HepG2 (cell line): ENCODE measurements around the gene GUCY2F. TPM values are rescaled to one million over a fixed set of nuclear protein-coding genes. Genes with fewer than 3 reads are reported as not detected.

Experiments used
- ATAC-seq: fragments of 200-7000 bp; cut with Tn5 transposase; 3 replicates; pipeline ENCODE4 v1.9.1; 2020; ENCODE audit warnings: mild to moderate bottlenecking, moderate library complexity
- BruUV-seq: library from RNA; stranded (reverse); fragments of 400-500 nt; replicated peaks from 2 replicates; lab custom pipeline; 2021; lab: Mats Ljungman, UMichigan
- CTCF ChIA-PET: fragments of 300-600 bp; formaldehyde crosslinking; extraction: SDS; loops from one replicate; lab custom pipeline; 2021; ENCODE audit warnings: low total read pairs, inconsistent platforms, low intra/inter-chr PET ratio; lab: Yijun Ruan, JAX
- POLR2A ChIA-PET: fragments of 350-600 bp; sonication (Branson Sonifier 250); formaldehyde crosslinking; loops from one replicate; lab custom pipeline; 2020; ENCODE audit warnings: antibody characterized with exemption, inconsistent platforms; lab: Yijun Ruan, JAX
- DNase-seq: peaks from one replicate; pipeline ENCODE4 v3.0.0-alpha.2; 2015; ENCODE audit warnings: low spot score
- FAIRE-seq: peaks from 3 replicates; lab custom pipeline; 2011; peaks lifted over from hg19 to GRCh38; lab: Jason Lieb, UNC
- H2AFZ ChIP-seq: one replicate; pipeline ENCODE4 v1.6.1; 2011; ENCODE audit warnings: low read length, inconsistent platforms
- H3K27ac ChIP-seq: fragments of 300-600 bp; 3 replicates; pipeline ENCODE4 v1.8.0; 2011; ENCODE audit warnings: mixed run types, mild to moderate bottlenecking, mixed read lengths, low read length, inconsistent platforms; ENCODE audit not compliant: insufficient read depth; ENCODE audit errors: extremely low read length
- H3K27me3 ChIP-seq, 2 experiments: fragments of 200-600 bp in 1 of 2; 2 replicates in 1 of 2; 3 replicates in 1 of 2; pipeline versions ENCODE4 v1.6.0 to v1.8.0; 2011; ENCODE audit warnings: low read length in 2 of 2, mild to moderate bottlenecking in 2 of 2, moderate library complexity in 2 of 2, inconsistent platforms in 1 of 2; ENCODE audit not compliant: insufficient read depth in 2 of 2, control insufficient read depth in 1 of 2
- H3K36me3 ChIP-seq, 2 experiments: fragments of 200-600 bp in 1 of 2; replicated peaks in 1 of 2; 2 replicates in 1 of 2; 3 replicates in 1 of 2; pipeline versions ENCODE4 v1.5.1 to v1.8.0; 2011; ENCODE audit warnings: low read length in 2 of 2, inconsistent platforms in 1 of 2; ENCODE audit not compliant: insufficient read depth in 2 of 2, control insufficient read depth in 1 of 2
- H3K4me1 ChIP-seq: 2 replicates; pipeline ENCODE4 v1.5.1; 2012; ENCODE audit warnings: low read length, inconsistent platforms; ENCODE audit not compliant: insufficient read depth
- H3K4me2 ChIP-seq: 2 replicates; pipeline ENCODE4 v1.6.0; 2011; ENCODE audit warnings: low read depth, low read length, inconsistent platforms
- H3K4me3 ChIP-seq, 3 experiments: fragments of 200-600 bp in 1 of 3; sonication (generic), shearing (Covaris generic) in 1 of 3; replicated peaks in 1 of 3; 2 replicates each; pipeline ENCODE4 v1.5.1; 2011 to 2016; ENCODE audit warnings: low read length in 3 of 3, inconsistent platforms in 2 of 3, low read depth in 2 of 3, mild to moderate bottlenecking in 2 of 3, control low read depth in 1 of 3, mixed read lengths in 1 of 3; ENCODE audit not compliant: insufficient read depth in 1 of 3
- H3K79me2 ChIP-seq: one replicate; pipeline ENCODE4 v1.6.1; 2011; ENCODE audit warnings: low read length, inconsistent platforms; ENCODE audit not compliant: insufficient read depth
- H3K9ac ChIP-seq: 2 replicates; pipeline ENCODE4 v1.6.0; 2011; ENCODE audit warnings: mild to moderate bottlenecking, low read depth, low read length, inconsistent platforms; ENCODE audit not compliant: insufficient read depth
- H3K9me3 ChIP-seq: 2 replicates; pipeline ENCODE4 v1.5.1; 2012; ENCODE audit warnings: mild to moderate bottlenecking, low read length
- H4K20me1 ChIP-seq: 2 replicates; pipeline ENCODE4 v1.6.0; 2011; ENCODE audit warnings: inconsistent platforms, mild to moderate bottlenecking, low read length, moderate library complexity; ENCODE audit not compliant: insufficient read depth
- CEBPG ChIP-seq: IDR thresholded peaks from 2 replicates; pipeline ENCODE4 v1.6.1; 2016
- CHCHD3 ChIP-seq: sonication (generic); formaldehyde crosslinking; IDR thresholded peaks from 2 replicates; pipeline ENCODE4 v1.8.0; 2022; ENCODE audit warnings: mild to moderate bottlenecking, missing genetic modification reagents, moderate library complexity
- ELF1 ChIP-seq: sonication (generic); formaldehyde crosslinking; IDR thresholded peaks from 2 replicates; pipeline ENCODE4 v1.4.0; 2020; ENCODE audit warnings: missing genetic modification reagents
- FOSL1 ChIP-seq: sonication (generic); formaldehyde crosslinking; IDR thresholded peaks from 2 replicates; pipeline ENCODE4 v1.9.0; 2021; ENCODE audit warnings: missing genetic modification reagents, borderline replicate concordance
- HNF4A ChIP-seq: sonication (generic); formaldehyde crosslinking; IDR thresholded peaks from 2 replicates; pipeline ENCODE4 v1.4.0; 2020; ENCODE audit warnings: missing genetic modification reagents
- HOXD1 ChIP-seq: sonication (generic); formaldehyde crosslinking; IDR thresholded peaks from 2 replicates; pipeline ENCODE4 v1.5.0; 2020; ENCODE audit warnings: missing genetic modification reagents
- KDM5A ChIP-seq: fragments of 200-600 bp; sonication (generic); IDR thresholded peaks from 2 replicates; pipeline ENCODE4 v1.7.0; 2018; ENCODE audit warnings: antibody characterized with exemption, mild to moderate bottlenecking, low read length, borderline replicate concordance
- KLF15 ChIP-seq: sonication (generic); formaldehyde crosslinking; IDR thresholded peaks from 2 replicates; pipeline ENCODE4 v1.8.1; 2023; ENCODE audit warnings: borderline replicate concordance, mild to moderate bottlenecking, inconsistent platforms, missing genetic modification reagents, mixed read lengths
- MEF2D ChIP-seq: sonication (generic); formaldehyde crosslinking; IDR thresholded peaks from 2 replicates; pipeline ENCODE4 v1.5.1; 2020; ENCODE audit warnings: mild to moderate bottlenecking, missing genetic modification reagents
- ONECUT2 ChIP-seq: sonication (generic); formaldehyde crosslinking; IDR thresholded peaks from 2 replicates; pipeline ENCODE4 v1.4.0; 2020; ENCODE audit warnings: missing genetic modification reagents
- POGZ ChIP-seq: sonication (generic); formaldehyde crosslinking; IDR thresholded peaks from 2 replicates; pipeline ENCODE4 v1.4.0; 2020; ENCODE audit warnings: mild to moderate bottlenecking, missing genetic modification reagents
- REPIN1 ChIP-seq: sonication (generic); formaldehyde crosslinking; IDR thresholded peaks from 2 replicates; pipeline ENCODE4 v1.8.0; 2022; ENCODE audit warnings: missing genetic modification reagents, low read depth, mild to moderate bottlenecking, borderline replicate concordance
- RXRB ChIP-seq: IDR thresholded peaks from 2 replicates; pipeline ENCODE4 v1.6.1; 2016; ENCODE audit warnings: borderline replicate concordance, missing genetic modification reagents, missing compliant biosample characterization
- SOX5 ChIP-seq: IDR thresholded peaks from 2 replicates; pipeline ENCODE4 v1.6.1; 2016; ENCODE audit warnings: borderline replicate concordance
- YEATS2 ChIP-seq: sonication (generic); formaldehyde crosslinking; IDR thresholded peaks from 2 replicates; pipeline ENCODE4 v1.4.0; 2020; ENCODE audit warnings: missing genetic modification reagents, borderline replicate concordance
- ZMYM4 ChIP-seq: sonication (generic); formaldehyde crosslinking; IDR thresholded peaks from 2 replicates; pipeline ENCODE4 v1.8.1; 2023; ENCODE audit warnings: mild to moderate bottlenecking, missing genetic modification reagents
- ZNF143 ChIP-seq: sonication (generic); formaldehyde crosslinking; IDR thresholded peaks from 2 replicates; pipeline ENCODE4 v1.4.0; 2020; ENCODE audit warnings: missing genetic modification reagents
- ZNF451 ChIP-seq: sonication (generic); formaldehyde crosslinking; IDR thresholded peaks from 2 replicates; pipeline ENCODE4 v1.5.0; 2020; ENCODE audit warnings: mild to moderate bottlenecking, missing genetic modification reagents
- ZNF549 ChIP-seq: sonication (generic); formaldehyde crosslinking; IDR thresholded peaks from 2 replicates; pipeline ENCODE4 v1.5.0; 2020; ENCODE audit warnings: missing genetic modification reagents
- ZNF562 ChIP-seq: sonication (generic); formaldehyde crosslinking; IDR thresholded peaks from 2 replicates; pipeline ENCODE4 v1.8.0; 2022; ENCODE audit warnings: missing genetic modification reagents, borderline replicate concordance
- ZSCAN29 ChIP-seq: sonication (generic); formaldehyde crosslinking; conservative IDR thresholded peaks from 2 replicates; pipeline ENCODE4 v1.4.0; 2020; ENCODE audit warnings: mild to moderate bottlenecking, missing genetic modification reagents
- ZSCAN9 ChIP-seq: IDR thresholded peaks from 2 replicates; pipeline ENCODE4 v1.6.1; 2016; ENCODE audit warnings: borderline replicate concordance
- WGBS: methylation state at CpG from one replicate; pipeline ENCODE4 v1.1.6; 2017; ENCODE audit warnings: low lambda C conversion rate; 5-methylcytosine and 5-hydroxymethylcytosine counted together
- in situ Hi-C: cut with HindIII; loops from 2 replicates; pipeline ENCODE4 v1.10.0; 2017; ENCODE audit warnings: low pct_unique_long_range_greater_than_20kb; ENCODE audit not compliant: extremely low pct_ligation_motif_present
- intact Hi-C: fragments of 100-400 bp; cut with micrococcal nuclease; formaldehyde crosslinking; loops from one replicate; pipeline ENCODE4 v1.10.0; 2022; ENCODE audit not compliant: unreplicated experiment
- polyA plus RNA-seq, 8 experiments: library from polyadenylated mRNA; depleted of rRNA in 3 of 8; stranded (reverse) in 7 of 8; unstranded in 1 of 8; fragments of >200 nt; fragmentation: Illumina TruSeq in 4 of 8; extraction: Trizol in 4 of 8; gene quantifications; 2 replicates each; pipeline versions ENCODE4 v1.2.1 to v1.2.3, GENCODE V29; 2011 to 2016; ENCODE audit warnings: low read depth in 4 of 8, missing spikeins in 1 of 8, mixed read lengths in 1 of 8; ENCODE audit not compliant: insufficient read depth in 1 of 8
- total RNA-seq, 5 experiments: library from RNA; depleted of rRNA; stranded (reverse); fragments of >200 nt; fragmentation: Illumina TruSeq; extraction: Trizol; gene quantifications; 2 replicates each; pipeline ENCODE4 v1.2.3, GENCODE V29; 2016; ENCODE audit warnings: low read depth in 1 of 5
- TF ChIP-seq, protein P1 (sequence below): IDR thresholded peaks from 2 replicates; pipeline ENCODE4 v1.6.1; 2016; ENCODE audit warnings: missing genetic modification reagents, missing compliant biosample characterization
- TF ChIP-seq, protein P2 (sequence below): sonication (generic); formaldehyde crosslinking; IDR thresholded peaks from 2 replicates; pipeline ENCODE4 v1.5.0; 2020; ENCODE audit warnings: missing genetic modification reagents
- TF ChIP-seq, protein P3 (sequence below): sonication (generic); formaldehyde crosslinking; IDR thresholded peaks from 2 replicates; pipeline ENCODE4 v1.8.1; 2023; ENCODE audit warnings: mild to moderate bottlenecking, inconsistent platforms, moderate library complexity, missing genetic modification reagents, borderline replicate concordance

Gene GUCY2F
- total and polyA plus RNA-seq, 2 of the 13 experiments (the other 11 are each of a cell fraction or from before 2014, with no cell fraction given): 0.03 TPM; not detected in 1

DNA sequence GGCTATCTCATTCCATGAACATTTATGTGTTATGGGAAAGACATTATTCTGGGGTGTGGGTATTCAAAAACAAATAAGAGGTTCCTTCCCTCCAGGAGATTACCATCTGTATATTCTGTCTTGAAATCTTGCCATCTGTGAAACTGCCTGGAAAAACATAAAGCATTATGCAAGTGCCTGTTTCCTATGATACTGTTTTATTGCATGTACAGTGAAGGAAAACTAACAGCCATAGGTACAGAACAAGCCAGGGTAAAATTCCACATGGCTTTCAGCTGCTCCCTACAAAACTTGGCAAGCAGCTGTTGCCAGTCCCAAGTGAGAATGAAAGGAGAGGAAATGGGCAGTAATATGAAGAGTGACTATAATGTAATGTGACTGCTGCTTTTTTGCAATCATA, 136.0 kb downstream of the GUCY2F start (continued):
- TF ChIP-seq ZSCAN29 (CRISPR knock-in tag) (no peak), HNF4A (CRISPR knock-in tag) (no peak), ZMYM4 (CRISPR knock-in tag) (no peak), KDM5A (no peak), ZSCAN9 (no peak), ONECUT2 (CRISPR knock-in tag) (no peak)
- TF ChIP-seq, protein P1, sequence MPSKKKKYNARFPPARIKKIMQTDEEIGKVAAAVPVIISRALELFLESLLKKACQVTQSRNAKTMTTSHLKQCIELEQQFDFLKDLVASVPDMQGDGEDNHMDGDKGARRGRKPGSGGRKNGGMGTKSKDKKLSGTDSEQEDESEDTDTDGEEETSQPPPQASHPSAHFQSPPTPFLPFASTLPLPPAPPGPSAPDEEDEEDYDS (CRISPR knock-in tag): no peak

DNA sequence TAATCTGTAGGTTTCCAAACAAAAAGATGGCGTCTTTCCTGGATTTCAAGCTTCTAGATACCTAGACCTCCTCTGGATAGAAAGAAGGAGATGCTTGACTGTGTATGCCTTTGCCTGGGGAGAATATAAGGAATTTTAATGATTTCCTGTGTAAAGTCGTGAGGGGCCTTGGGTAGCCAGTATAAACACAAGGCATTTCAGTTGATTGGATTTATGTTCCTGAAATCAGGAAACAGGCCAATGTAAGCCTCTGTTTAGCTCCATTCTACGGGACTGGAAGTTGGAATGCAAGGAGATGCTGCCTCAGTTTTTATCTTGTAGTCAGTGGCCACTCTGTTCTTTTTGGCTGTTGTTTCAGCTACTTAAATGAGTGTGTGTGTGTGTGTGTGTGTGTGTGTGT, 137.2 kb downstream of the GUCY2F start:
- POLR2A ChIA-PET: no interaction called here
- DNase-seq: no peak
- no peaks in the 10 kb centered on the region for H3K4me1 ChIP-seq
- no peaks in the 10 kb centered on the region for H3K79me2 ChIP-seq
- H3K27me3 ChIP-seq: no peaks in the 10 kb centered on the region
- no peak overlapping the region for H3K9ac ChIP-seq
- H3K4me2 ChIP-seq: no peak overlapping the region
- TF ChIP-seq KLF15 (CRISPR knock-in tag): no peak
- no peak for TF ChIP-seq CHCHD3
- TF ChIP-seq ZNF562 (CRISPR knock-in tag): no peak
- no peak for TF ChIP-seq ZNF451 (CRISPR knock-in tag)
- TF ChIP-seq RXRB (CRISPR knock-in tag): no peak
- TF ChIP-seq YEATS2 (CRISPR knock-in tag): no peak
- TF ChIP-seq CEBPG (CRISPR knock-in tag): no peak
- TF ChIP-seq, protein P2, sequence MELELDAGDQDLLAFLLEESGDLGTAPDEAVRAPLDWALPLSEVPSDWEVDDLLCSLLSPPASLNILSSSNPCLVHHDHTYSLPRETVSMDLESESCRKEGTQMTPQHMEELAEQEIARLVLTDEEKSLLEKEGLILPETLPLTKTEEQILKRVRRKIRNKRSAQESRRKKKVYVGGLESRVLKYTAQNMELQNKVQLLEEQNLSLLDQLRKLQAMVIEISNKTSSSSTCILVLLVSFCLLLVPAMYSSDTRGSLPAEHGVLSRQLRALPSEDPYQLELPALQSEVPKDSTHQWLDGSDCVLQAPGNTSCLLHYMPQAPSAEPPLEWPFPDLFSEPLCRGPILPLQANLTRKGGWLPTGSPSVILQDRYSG (CRISPR knock-in tag): no peak
- no peak for TF ChIP-seq ELF1
- TF ChIP-seq, protein P3, sequence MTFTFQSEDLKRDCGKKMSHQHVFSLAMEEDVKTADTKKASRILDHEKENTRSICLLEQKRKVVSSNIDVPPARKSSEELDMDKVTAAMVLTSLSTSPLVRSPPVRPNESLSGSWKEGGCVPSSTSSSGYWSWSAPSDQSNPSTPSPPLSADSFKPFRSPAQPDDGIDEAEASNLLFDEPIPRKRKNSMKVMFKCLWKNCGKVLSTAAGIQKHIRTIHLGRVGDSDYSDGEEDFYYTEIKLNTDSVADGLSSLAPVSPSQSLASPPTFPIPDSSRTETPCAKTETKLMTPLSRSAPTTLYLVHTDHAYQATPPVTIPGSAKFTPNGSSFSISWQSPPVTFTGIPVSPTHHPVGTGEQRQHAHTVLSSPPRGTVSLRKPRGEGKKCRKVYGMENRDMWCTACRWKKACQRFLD: no peak
- TF ChIP-seq HOXD1 (CRISPR knock-in tag): no peak
- no peak for TF ChIP-seq MEF2D (CRISPR knock-in tag)
- no peak for TF ChIP-seq ZNF549 (CRISPR knock-in tag)
- TF ChIP-seq ZNF143 (CRISPR knock-in tag): no peak
- TF ChIP-seq FOSL1: no peak
- no peak for TF ChIP-seq SOX5 (CRISPR knock-in tag)
- no peak for TF ChIP-seq POGZ
- TF ChIP-seq REPIN1: no peak
- H3K9me3 ChIP-seq: no peaks in the 10 kb centered on the region
- in situ Hi-C loops: no loop called here
- H2AFZ ChIP-seq: no peak overlapping the region
- intact Hi-C loops: no loop called here
- no peaks in the 10 kb centered on the region for H3K36me3 ChIP-seq
- ATAC-seq: no peak
- no TSS peak for BruUV-seq
- no peak for FAIRE-seq
- CTCF ChIA-PET: no interaction called here
- H4K20me1 ChIP-seq: no peaks in the 10 kb centered on the region
- H3K4me3 ChIP-seq: no peak overlapping the region
- no peak overlapping the region for H3K27ac ChIP-seq
- WGBS: 0% methylated on average over 3 of the region's 3 CpGs
